Measurements from ENCODE around the gene MICB.

The MICB gene

GRCh38 chr6:31465185-31465536 is 32.8 kb upstream of the MICB start:
- H3K27me3 ChIP-seq (replicated peaks; ENCODE audit: control insufficient read depth, insufficient read depth, low read length), result peaks cover 4% of the 10 kb centered on the region

GRCh38 chr6:31465718-31466117 is 32.2 kb upstream of the MICB start:
- Histone ChIP-seq H3K9me3 (ENCODE audit: control insufficient read depth, low read length) (no peaks in the 10 kb centered on the region), H3K4me1 (ENCODE audit: control insufficient read depth, insufficient read depth, low read length) (peaks cover 14% of the 10 kb centered on the region), H3K36me3 (ENCODE audit: control insufficient read depth, insufficient read depth, low read length, severe bottlenecking) (no peaks in the 10 kb centered on the region), H3K9ac (ENCODE audit: low read length) (no peak overlapping the region), H3K4me3 (ENCODE audit: low read length) (no peak overlapping the region), H3K27me3 (replicated peaks; ENCODE audit: control insufficient read depth, insufficient read depth, low read length) (peaks cover 7% of the 10 kb centered on the region)
- no peak for DNase-seq (ENCODE audit: low read depth)

More at GRCh38 chr6:31465185-31465536, 32.8 kb upstream of the MICB start:
- DNase-seq (ENCODE audit: low read depth), result no peak
- peaks cover 14% of the 10 kb centered on the region for H3K4me1 ChIP-seq (ENCODE audit: control insufficient read depth, insufficient read depth, low read length)
- H3K9me3 ChIP-seq (ENCODE audit: control insufficient read depth, low read length), result no peaks in the 10 kb centered on the region
- no peak overlapping the region for H3K4me3 ChIP-seq (ENCODE audit: low read length)
- H3K9ac ChIP-seq (ENCODE audit: low read length), result no peak overlapping the region
- no peaks in the 10 kb centered on the region for H3K36me3 ChIP-seq (ENCODE audit: control insufficient read depth, insufficient read depth, low read length, severe bottlenecking)

GRCh38 chr6:31466466-31466865 is 31.5 kb upstream of the MICB start:
- peaks cover 7% of the 10 kb centered on the region for H3K27me3 ChIP-seq (replicated peaks; ENCODE audit: control insufficient read depth, insufficient read depth, low read length)
- peaks cover 14% of the 10 kb centered on the region for H3K4me1 ChIP-seq (ENCODE audit: control insufficient read depth, insufficient read depth, low read length)
- no peak overlapping the region for H3K4me3 ChIP-seq (ENCODE audit: low read length)
- H3K9ac ChIP-seq (ENCODE audit: low read length), result no peak overlapping the region
- no peaks in the 10 kb centered on the region for H3K9me3 ChIP-seq (ENCODE audit: control insufficient read depth, low read length)
- DNase-seq (ENCODE audit: low read depth), result no peak
- no peaks in the 10 kb centered on the region for H3K36me3 ChIP-seq (ENCODE audit: control insufficient read depth, insufficient read depth, low read length, severe bottlenecking)

- DNase-seq (ENCODE audit: low read depth), result no peak
- Histone ChIP-seq H3K4me3 (ENCODE audit: low read length) (no peak overlapping the region), H3K9me3 (ENCODE audit: control insufficient read depth, low read length) (no peaks in the 10 kb centered on the region), H3K4me1 (ENCODE audit: control insufficient read depth, insufficient read depth, low read length) (peaks cover 12% of the 10 kb centered on the region), H3K9ac (ENCODE audit: low read length) (no peak overlapping the region), H3K36me3 (ENCODE audit: control insufficient read depth, insufficient read depth, low read length, severe bottlenecking) (no peaks in the 10 kb centered on the region), H3K27me3 (replicated peaks; ENCODE audit: control insufficient read depth, insufficient read depth, low read length) (peaks cover 7% of the 10 kb centered on the region)
Measured at GRCh38 chr6:31467151-31467550, 30.8 kb upstream of the MICB start.

- peaks cover 7% of the 10 kb centered on the region for H3K27me3 ChIP-seq (replicated peaks; ENCODE audit: control insufficient read depth, insufficient read depth, low read length)
- DNase-seq (ENCODE audit: low read depth), result no peak
Measured at GRCh38 chr6:31468311-31468710, 29.6 kb upstream of the MICB start.

GRCh38 chr6:31470801-31471200 is 27.1 kb upstream of the MICB start:
- no peak overlapping the region for H3K4me3 ChIP-seq (ENCODE audit: low read length)
- no peaks in the 10 kb centered on the region for H3K9me3 ChIP-seq (ENCODE audit: control insufficient read depth, low read length)
- peaks cover 7% of the 10 kb centered on the region for H3K27me3 ChIP-seq (replicated peaks; ENCODE audit: control insufficient read depth, insufficient read depth, low read length)
- no peak overlapping the region for H3K9ac ChIP-seq (ENCODE audit: low read length)
- H3K36me3 ChIP-seq (ENCODE audit: control insufficient read depth, insufficient read depth, low read length, severe bottlenecking), result no peaks in the 10 kb centered on the region
- H3K4me1 ChIP-seq (ENCODE audit: control insufficient read depth, insufficient read depth, low read length), result no peaks in the 10 kb centered on the region
- DNase-seq (ENCODE audit: low read depth), result no peak

More at GRCh38 chr6:31468311-31468710, 29.6 kb upstream of the MICB start:
- Histone ChIP-seq H3K4me1 (ENCODE audit: control insufficient read depth, insufficient read depth, low read length) (peaks cover under 1% of the 10 kb centered on the region), H3K9me3 (ENCODE audit: control insufficient read depth, low read length) (no peaks in the 10 kb centered on the region), H3K4me3 (ENCODE audit: low read length) (no peak overlapping the region), H3K36me3 (ENCODE audit: control insufficient read depth, insufficient read depth, low read length, severe bottlenecking) (no peaks in the 10 kb centered on the region), H3K9ac (ENCODE audit: low read length) (no peak overlapping the region)

GRCh38 chr6:31471711-31472110 is 26.2 kb upstream of the MICB start:
- no peak for DNase-seq (ENCODE audit: low read depth)

GRCh38 chr6:31472259-31472658 is 25.7 kb upstream of the MICB start:
- Histone ChIP-seq H3K4me1 (ENCODE audit: control insufficient read depth, insufficient read depth, low read length) (no peaks in the 10 kb centered on the region), H3K27me3 (replicated peaks; ENCODE audit: control insufficient read depth, insufficient read depth, low read length) (peaks cover 7% of the 10 kb centered on the region), H3K4me3 (ENCODE audit: low read length) (no peak overlapping the region), H3K9me3 (ENCODE audit: control insufficient read depth, low read length) (no peaks in the 10 kb centered on the region), H3K9ac (ENCODE audit: low read length) (no peak overlapping the region), H3K36me3 (ENCODE audit: control insufficient read depth, insufficient read depth, low read length, severe bottlenecking) (no peaks in the 10 kb centered on the region)
- DNase-seq (ENCODE audit: low read depth), result no peak

More at GRCh38 chr6:31471711-31472110, 26.2 kb upstream of the MICB start:
- H3K27me3 ChIP-seq (replicated peaks; ENCODE audit: control insufficient read depth, insufficient read depth, low read length), result peaks cover 7% of the 10 kb centered on the region
- no peak overlapping the region for H3K9ac ChIP-seq (ENCODE audit: low read length)
- H3K36me3 ChIP-seq (ENCODE audit: control insufficient read depth, insufficient read depth, low read length, severe bottlenecking), result no peaks in the 10 kb centered on the region
- no peaks in the 10 kb centered on the region for H3K9me3 ChIP-seq (ENCODE audit: control insufficient read depth, low read length)
- no peak overlapping the region for H3K4me3 ChIP-seq (ENCODE audit: low read length)
- H3K4me1 ChIP-seq (ENCODE audit: control insufficient read depth, insufficient read depth, low read length), result no peaks in the 10 kb centered on the region

- DNase-seq (ENCODE audit: low read depth), result no peak
- no peak overlapping the region for H3K9ac ChIP-seq (ENCODE audit: low read length)
- H3K36me3 ChIP-seq (ENCODE audit: control insufficient read depth, insufficient read depth, low read length, severe bottlenecking), result no peaks in the 10 kb centered on the region
- peaks cover 12% of the 10 kb centered on the region for H3K27me3 ChIP-seq (replicated peaks; ENCODE audit: control insufficient read depth, insufficient read depth, low read length)
- no peak overlapping the region for H3K4me3 ChIP-seq (ENCODE audit: low read length)
- H3K9me3 ChIP-seq (ENCODE audit: control insufficient read depth, low read length), result no peaks in the 10 kb centered on the region
- no peaks in the 10 kb centered on the region for H3K4me1 ChIP-seq (ENCODE audit: control insufficient read depth, insufficient read depth, low read length)
Measured at GRCh38 chr6:31473244-31473643, 24.7 kb upstream of the MICB start.

GRCh38 chr6:31473780-31474761 is 23.9 kb upstream of the MICB start:
- Histone ChIP-seq H3K27me3 (replicated peaks; ENCODE audit: control insufficient read depth, insufficient read depth, low read length) (peaks cover 19% of the 10 kb centered on the region), H3K36me3 (ENCODE audit: control insufficient read depth, insufficient read depth, low read length, severe bottlenecking) (no peaks in the 10 kb centered on the region), H3K9ac (ENCODE audit: low read length) (no peak overlapping the region), H3K9me3 (ENCODE audit: control insufficient read depth, low read length) (no peaks in the 10 kb centered on the region), H3K4me3 (ENCODE audit: low read length) (no peak overlapping the region), H3K4me1 (ENCODE audit: control insufficient read depth, insufficient read depth, low read length) (no peaks in the 10 kb centered on the region)
- DNase-seq (ENCODE audit: low read depth), result peak; percentile 62

GRCh38 chr6:31474871-31475286 is 23.1 kb upstream of the MICB start:
- Histone ChIP-seq H3K36me3 (ENCODE audit: control insufficient read depth, insufficient read depth, low read length, severe bottlenecking) (no peaks in the 10 kb centered on the region), H3K4me3 (ENCODE audit: low read length) (no peak overlapping the region), H3K9me3 (ENCODE audit: control insufficient read depth, low read length) (no peaks in the 10 kb centered on the region), H3K27me3 (replicated peaks; ENCODE audit: control insufficient read depth, insufficient read depth, low read length) (peaks cover 20% of the 10 kb centered on the region), H3K4me1 (ENCODE audit: control insufficient read depth, insufficient read depth, low read length) (no peaks in the 10 kb centered on the region), H3K9ac (ENCODE audit: low read length) (no peak overlapping the region)
- DNase-seq (ENCODE audit: low read depth), result no peak

Measured in adipocyte (in vitro differentiated cells).